CD8-positive, alpha-beta memory T cell (primary cell): Measurements from ENCODE around the gene PPIF. TPM values are rescaled to one million over a fixed set of nuclear protein-coding genes. Genes with fewer than 3 reads are reported as not detected.
"Not testable (repeated sequence)": the region's sequence is repeated elsewhere in the genome, so short reads cannot be mapped to it uniquely, and the experiment has no call there.

Experiments used
- CTCF ChIA-PET: fragments of 350-600 bp; sonication (Branson Sonifier 250); formaldehyde crosslinking; loops from one replicate; lab custom pipeline; 2021; ENCODE audit warnings: antibody characterized with exemption; lab: Charles Lee
- POLR2A ChIA-PET: fragments of 350-600 bp; sonication (Branson Sonifier 250); formaldehyde crosslinking; loops from one replicate; lab custom pipeline; 2021; ENCODE audit warnings: antibody characterized with exemption; lab: Charles Lee
- DNase-seq, 5 donors: peaks; one replicate each; pipeline versions ENCODE4 v3.0.0 to v3.0.0-alpha.2; 2020 to 2022; ENCODE audit warnings: mixed read lengths in 1 of 5
- H3K27ac ChIP-seq: one replicate; pipeline ENCODE4 v1.7.0; 2013; ENCODE audit warnings: low read depth, mild to moderate bottlenecking, low read length, moderate library complexity
- H3K27me3 ChIP-seq: 2 replicates; pipeline ENCODE4 v1.7.0; 2013; ENCODE audit warnings: low read length, mild to moderate bottlenecking; ENCODE audit not compliant: insufficient read depth, poor library complexity, severe bottlenecking
- H3K36me3 ChIP-seq: 2 replicates; pipeline ENCODE4 v1.7.0; 2013; ENCODE audit warnings: mild to moderate bottlenecking, low read length, moderate library complexity; ENCODE audit not compliant: insufficient read depth
- H3K4me1 ChIP-seq: 2 replicates; pipeline ENCODE4 v1.7.0; 2013; ENCODE audit warnings: mild to moderate bottlenecking, low read length, moderate library complexity; ENCODE audit not compliant: insufficient read depth
- H3K4me3 ChIP-seq: 2 replicates; pipeline ENCODE4 v1.7.0; 2013; ENCODE audit warnings: mild to moderate bottlenecking, low read length
- H3K9me3 ChIP-seq: 2 replicates; pipeline ENCODE4 v1.7.0; 2013; ENCODE audit warnings: mild to moderate bottlenecking, low read length
- H3K27ac Mint-ChIP-seq, 8 donors: one replicate each; pipeline ENCODE4 v1.8.0; 2020 to 2021; ENCODE audit warnings: mixed read lengths in 8 of 8, mild to moderate bottlenecking in 6 of 8, inconsistent platforms in 3 of 8, moderate library complexity in 3 of 8
- H3K27me3 Mint-ChIP-seq, 2 donors: one replicate each; pipeline ENCODE4 v1.8.0; 2020 to 2021; ENCODE audit warnings: mixed read lengths in 2 of 2, mild to moderate bottlenecking in 1 of 2, moderate library complexity in 1 of 2
- H3K36me3 Mint-ChIP-seq, 3 donors: one replicate each; pipeline ENCODE4 v1.8.0; 2020 to 2021; ENCODE audit warnings: mixed read lengths in 3 of 3, inconsistent platforms in 1 of 3, mild to moderate bottlenecking in 1 of 3
- H3K4me1 Mint-ChIP-seq, 3 donors: one replicate each; pipeline ENCODE4 v1.8.0; 2020 to 2021; ENCODE audit warnings: mixed read lengths in 3 of 3, inconsistent platforms in 1 of 3, mild to moderate bottlenecking in 1 of 3
- H3K4me3 Mint-ChIP-seq, 7 donors: one replicate each; pipeline ENCODE4 v1.8.0; 2020 to 2021; ENCODE audit warnings: mixed read lengths in 7 of 7, mild to moderate bottlenecking in 6 of 7, moderate library complexity in 4 of 7, inconsistent platforms in 2 of 7
- H3K9me3 Mint-ChIP-seq, 5 donors: one replicate each; pipeline ENCODE4 v1.8.0; 2020 to 2022; ENCODE audit warnings: mixed read lengths in 5 of 5, mild to moderate bottlenecking in 3 of 5, moderate library complexity in 2 of 5, inconsistent platforms in 1 of 5
- polyA plus RNA-seq: library from polyadenylated mRNA; unstranded; fragments of 300-500 nt; fragmentation: Illumina TruSeq; gene quantifications from one replicate; pipeline ENCODE4 v1.2.3, GENCODE V29; 2021
- total RNA-seq, 2 experiments: library from RNA; stranded (reverse); gene quantifications; one replicate each; pipeline ENCODE4 v1.2.3, GENCODE V29; 2021

Gene PPIF
- total and polyA plus RNA-seq, 3 experiments from 2014 or later: 13.7 to 181 (median 173) TPM

- no peaks in the 10 kb centered on the region for H3K36me3 ChIP-seq
- no peak overlapping the region for H3K4me3 ChIP-seq
- ChIA-PET CTCF (interaction anchor here (2.3 to 3.0 kb wide), 2 partner anchors 10 to 18 kb away, joined by 7 to 10 read pairs; no protein-coding TSS in a partner anchor), POLR2A (no interaction called here)
- H3K4me1 Mint-ChIP-seq: peaks cover 9 to 16% (median 11%) of the 10 kb centered on the region in 3 donors
- peaks cover 0 to 2% of the 10 kb centered on the region in 2 donors for H3K27me3 Mint-ChIP-seq
- H3K4me3 Mint-ChIP-seq: no peak overlapping the region
- no peaks in the 10 kb centered on the region for H3K27me3 ChIP-seq
- no peaks in the 10 kb centered on the region for H3K9me3 ChIP-seq
- H3K27ac ChIP-seq: no peak overlapping the region
- H3K4me1 ChIP-seq: peaks cover 10% of the 10 kb centered on the region
- H3K27ac Mint-ChIP-seq: peak overlapping the region in 2 of 8 donors; percentile 7 to 76
- H3K36me3 Mint-ChIP-seq: peaks cover 0 to 2% (median 0%) of the 10 kb centered on the region in 3 donors
- H3K9me3 Mint-ChIP-seq: no peaks in the 10 kb centered on the region
- DNase-seq: no peak
Observed at GRCh38 chr10:79335094-79335469, 12.2 kb upstream of the PPIF start.

- Histone ChIP-seq H3K27ac (no peak overlapping the region), H3K4me1 (peaks cover 10% of the 10 kb centered on the region), H3K9me3 (no peaks in the 10 kb centered on the region), H3K27me3 (no peaks in the 10 kb centered on the region), H3K4me3 (no peak overlapping the region), H3K36me3 (no peaks in the 10 kb centered on the region)
- Mint-ChIP-seq H3K36me3 (peaks cover 0 to 2% (median 0%) of the 10 kb centered on the region in 3 donors), H3K4me1 (peaks cover 9 to 16% (median 11%) of the 10 kb centered on the region in 3 donors), H3K4me3 (no peak overlapping the region), H3K27me3 (peaks cover 0 to 2% of the 10 kb centered on the region in 2 donors), H3K9me3 (no peaks in the 10 kb centered on the region), H3K27ac (peak overlapping the region in 1 of 8 donors; percentile 63)
- DNase-seq: no peak
- CTCF ChIA-PET: interaction anchor here (1.8 to 3.0 kb wide), 2 partner anchors 10 to 12 kb away, joined by 3 to 7 read pairs; no protein-coding TSS in a partner anchor
- POLR2A ChIA-PET: no interaction called here
Observed at GRCh38 chr10:79335470-79336235, 11.6 kb upstream of the PPIF start.

GRCh38 chr10:79336276-79336675, 11.0 kb upstream of the PPIF start:
- ChIA-PET CTCF (interaction anchor here (1.1 to 1.8 kb wide), 2 partner anchors 9 to 13 kb away, joined by 3 read pairs; no protein-coding TSS in a partner anchor), POLR2A (no interaction called here)
- Mint-ChIP-seq H3K36me3 (peaks cover 0 to 2% (median 0%) of the 10 kb centered on the region in 3 donors), H3K4me3 (no peak overlapping the region), H3K4me1 (peaks cover 9 to 11% (median 11%) of the 10 kb centered on the region in 3 donors), H3K27me3 (peaks cover 0 to 2% of the 10 kb centered on the region in 2 donors), H3K27ac (peak overlapping the region in 1 of 8 donors; percentile 55), H3K9me3 (no peaks in the 10 kb centered on the region)
- H3K4me3 ChIP-seq: no peak overlapping the region
- DNase-seq: no peak
- H3K9me3 ChIP-seq: no peaks in the 10 kb centered on the region
- no peaks in the 10 kb centered on the region for H3K27me3 ChIP-seq
- no peaks in the 10 kb centered on the region for H3K36me3 ChIP-seq
- H3K27ac ChIP-seq: no peak overlapping the region
- H3K4me1 ChIP-seq: peaks cover 6% of the 10 kb centered on the region

- Mint-ChIP-seq H3K4me3 (no peak overlapping the region), H3K36me3 (peaks cover 0 to 2% (median 0%) of the 10 kb centered on the region in 3 donors), H3K27me3 (peaks cover 0 to 2% of the 10 kb centered on the region in 2 donors), H3K4me1 (peaks cover 5 to 7% (median 6%) of the 10 kb centered on the region in 3 donors), H3K9me3 (no peaks in the 10 kb centered on the region), H3K27ac (peak overlapping the region in 1 of 8 donors; percentile 7)
- H3K27ac ChIP-seq: no peak overlapping the region
- H3K27me3 ChIP-seq: no peaks in the 10 kb centered on the region
- H3K9me3 ChIP-seq: no peaks in the 10 kb centered on the region
- no peak overlapping the region for H3K4me3 ChIP-seq
- no peak for DNase-seq
- peaks cover 1% of the 10 kb centered on the region for H3K4me1 ChIP-seq
- CTCF ChIA-PET: interaction anchor here (0.9 to 1.8 kb wide), 3 partner anchors 9 to 141 kb away, joined by 3 read pairs; no protein-coding TSS in a partner anchor
- POLR2A ChIA-PET: no interaction called here
- H3K36me3 ChIP-seq: no peaks in the 10 kb centered on the region
Observed at GRCh38 chr10:79336739-79337138, 10.5 kb upstream of the PPIF start.

- H3K36me3 Mint-ChIP-seq, H3K27ac Mint-ChIP-seq, POLR2A ChIA-PET, H3K4me1 ChIP-seq, H3K9me3 ChIP-seq, H3K4me1 Mint-ChIP-seq, H3K27ac ChIP-seq, H3K4me3 Mint-ChIP-seq, H3K27me3 ChIP-seq, H3K27me3 Mint-ChIP-seq, H3K4me3 ChIP-seq, H3K9me3 Mint-ChIP-seq, H3K36me3 ChIP-seq: not testable (repeated sequence)
- peak in 1 of 5 donors; percentile 3 for DNase-seq
- CTCF ChIA-PET: interaction anchor here (0.9 to 1.8 kb wide), 3 partner anchors 10 to 142 kb away, joined by 3 read pairs; no protein-coding TSS in a partner anchor
Observed at GRCh38 chr10:79337783-79338469, 9.3 kb upstream of the PPIF start.

GRCh38 chr10:79339266-79339665, 8.0 kb upstream of the PPIF start:
- Histone ChIP-seq H3K27me3 (no peaks in the 10 kb centered on the region), H3K36me3 (no peaks in the 10 kb centered on the region), H3K4me1 (peaks cover 4% of the 10 kb centered on the region), H3K27ac (no peak overlapping the region), H3K4me3 (no peak overlapping the region), H3K9me3 (no peaks in the 10 kb centered on the region)
- POLR2A ChIA-PET: no interaction called here
- H3K36me3 Mint-ChIP-seq: peaks cover 0 to 2% (median 0%) of the 10 kb centered on the region in 3 donors
- CTCF ChIA-PET: no interaction called here
- H3K27me3 Mint-ChIP-seq: peaks cover 0 to 2% of the 10 kb centered on the region in 2 donors
- DNase-seq: peak in 1 of 5 donors; percentile 27
- H3K27ac Mint-ChIP-seq: peak overlapping the region in 1 of 8 donors; percentile 50
- H3K4me1 Mint-ChIP-seq: peaks cover 0 to 12% (median 8%) of the 10 kb centered on the region in 3 donors
- no peak overlapping the region for H3K4me3 Mint-ChIP-seq
- H3K9me3 Mint-ChIP-seq: no peaks in the 10 kb centered on the region

- ChIA-PET POLR2A (interaction anchor here (0.6 to 0.7 kb wide), 2 partner anchors 25 to 755 kb away, joined by 4 to 5 read pairs; no protein-coding TSS in a partner anchor), CTCF (interaction anchor here (0.6 to 1.0 kb wide), 2 partner anchors 9 to 23 kb away, joined by 4 read pairs; no protein-coding TSS in a partner anchor)
- peaks cover 0 to 2% of the 10 kb centered on the region in 2 donors for H3K27me3 Mint-ChIP-seq
- Histone ChIP-seq H3K4me3 (no peak overlapping the region), H3K4me1 (peaks cover 4% of the 10 kb centered on the region), H3K9me3 (no peaks in the 10 kb centered on the region), H3K36me3 (no peaks in the 10 kb centered on the region), H3K27ac (no peak overlapping the region), H3K27me3 (no peaks in the 10 kb centered on the region)
- peak in 1 of 5 donors; percentile 22 for DNase-seq
- peaks cover 0 to 12% (median 8%) of the 10 kb centered on the region in 3 donors for H3K4me1 Mint-ChIP-seq
- H3K4me3 Mint-ChIP-seq: peak overlapping the region in 1 of 7 donors; percentile 24
- H3K9me3 Mint-ChIP-seq: no peaks in the 10 kb centered on the region
- peak overlapping the region in 2 of 8 donors; percentile 34 to 73 for H3K27ac Mint-ChIP-seq
- H3K36me3 Mint-ChIP-seq: peaks cover 0 to 2% (median 0%) of the 10 kb centered on the region in 3 donors
Observed at GRCh38 chr10:79340646-79341244, 6.5 kb upstream of the PPIF start.
